Activated naive CD4-positive, alpha-beta T cell (primary cell): Measurements from ENCODE around the gene XKR7.

Source experiments
- DNase-seq, 4 experiments: peaks; one replicate each; lab custom pipeline; 2025; lab: John Stamatoyannopoulos, UW

The XKR7 gene

GRCh38 chr20:31943052-31943471 lies 24.9 kb upstream of the XKR7 start:
- no peak for DNase-seq

- DNase-seq, result no peak
Observed at GRCh38 chr20:31945319-31945718, 22.6 kb upstream of the XKR7 start.

GRCh38 chr20:31945785-31946184 lies 22.2 kb upstream of the XKR7 start:
- DNase-seq, result no peak

- no peak for DNase-seq
Observed at GRCh38 chr20:31948008-31948407, 19.9 kb upstream of the XKR7 start.

- DNase-seq, result no peak
Observed at GRCh38 chr20:31949877-31950646, 17.9 kb upstream of the XKR7 start.

- DNase-seq, result no peak
Observed at GRCh38 chr20:31951203-31951529, 16.8 kb upstream of the XKR7 start.

GRCh38 chr20:31951530-31952453 lies 16.2 kb upstream of the XKR7 start, which contains the start of gene PDRG1:
Gene PDRG1, minus strand, starts transcription at chr20:31952046. Its CDS starts 85 bp downstream, at chr20:31951961.
- DNase-seq, result peak; percentile 88 to 97 (median 91)

- DNase-seq, result no peak
Observed at GRCh38 chr20:31953556-31954148, 14.3 kb upstream of the XKR7 start.

- no peak for DNase-seq
Observed at GRCh38 chr20:31954500-31954899, 13.5 kb upstream of the XKR7 start.

GRCh38 chr20:31956556-31957526 lies 11.1 kb upstream of the XKR7 start:
- DNase-seq, result no peak

- DNase-seq, result no peak
Observed at GRCh38 chr20:31962761-31963160, 5.2 kb upstream of the XKR7 start.

GRCh38 chr20:31963889-31964288 lies 4.1 kb upstream of the XKR7 start:
- no peak for DNase-seq

- no peak for DNase-seq
Observed at GRCh38 chr20:31966991-31967655, 828 bp upstream of the XKR7 start.

GRCh38 chr20:31968291-31969126 lies 558 bp downstream of the XKR7 start:
- DNase-seq, result peak; percentile 51 to 80 (median 67)

- no peak for DNase-seq
Observed at GRCh38 chr20:31969991-31970390, 2.0 kb downstream of the XKR7 start.

GRCh38 chr20:31972471-31973021 lies 4.6 kb downstream of the XKR7 start:
- no peak for DNase-seq

GRCh38 chr20:31974296-31974695 lies 6.3 kb downstream of the XKR7 start:
- DNase-seq, result no peak

GRCh38 chr20:31974951-31975487 lies 7.1 kb downstream of the XKR7 start:
- no peak for DNase-seq

- DNase-seq, result no peak
Observed at GRCh38 chr20:31975874-31976273, 7.9 kb downstream of the XKR7 start.
